Suprapubic skin (tissue), 4 donors: ENCODE data around the gene PPRC1.

Experiments
- CTCF ChIP-seq, 2 donors: fragments of 200-600 bp in 1 of 2; fragments of 450-650 bp in 1 of 2; sonication (generic) in 1 of 2; IDR thresholded peaks; one replicate each; pipeline ENCODE4 v1.5.1; 2016 to 2019; ENCODE audit warnings: antibody characterized with exemption in 2 of 2, mild to moderate bottlenecking in 1 of 2, moderate library complexity in 1 of 2
- POLR2A ChIP-seq, 2 donors: fragments of 450-650 bp; IDR thresholded peaks; one replicate each; pipeline ENCODE4 v1.6.1; 2017; ENCODE audit warnings: antibody characterized with exemption in 2 of 2, mild to moderate bottlenecking in 2 of 2, moderate library complexity in 2 of 2
- POLR2AphosphoS5 ChIP-seq, 3 donors: sonication (generic); formaldehyde crosslinking; IDR thresholded peaks; one replicate each; pipeline ENCODE4 v1.6.1; 2017; ENCODE audit warnings: antibody characterized with exemption in 3 of 3

DNA sequence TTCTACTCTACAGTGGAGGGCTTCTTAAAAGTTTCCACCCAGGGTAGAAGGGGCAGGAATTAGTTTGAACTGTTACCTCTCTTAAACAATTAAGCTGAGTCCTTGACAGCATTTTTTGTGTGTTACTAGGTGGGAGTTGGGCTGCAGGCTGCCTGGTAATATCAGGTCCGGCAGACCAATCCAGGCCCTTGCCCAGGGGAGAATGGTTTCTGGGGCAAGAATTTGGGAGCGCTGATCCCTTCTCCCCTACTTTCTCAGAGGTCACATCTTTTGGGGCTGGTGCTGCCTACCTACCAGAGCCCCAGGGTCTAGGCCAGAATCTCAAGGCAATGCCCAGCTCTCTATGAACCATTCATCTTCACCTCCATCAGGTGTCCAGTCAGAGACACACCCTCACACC lies 1.6 kb downstream of the PPRC1 start:
- TF ChIP-seq POLR2A (IDR thresholded peaks at IDR 0.05) (no peak), CTCF (IDR thresholded peaks at IDR 0.05) (no peak), POLR2AphosphoS5 (IDR thresholded peaks at IDR 0.05) (no peak)
